NOMO-1 treated with DMSO at 0.1 percent for 48 hours (cell line): Measurements from ENCODE around the gene IFT122.

Experiments
- DNase-seq: peaks from one replicate; lab custom pipeline; 2025; ENCODE audit not compliant: unreplicated experiment; lab: John Stamatoyannopoulos, UW

IFT122 gene

DNA sequence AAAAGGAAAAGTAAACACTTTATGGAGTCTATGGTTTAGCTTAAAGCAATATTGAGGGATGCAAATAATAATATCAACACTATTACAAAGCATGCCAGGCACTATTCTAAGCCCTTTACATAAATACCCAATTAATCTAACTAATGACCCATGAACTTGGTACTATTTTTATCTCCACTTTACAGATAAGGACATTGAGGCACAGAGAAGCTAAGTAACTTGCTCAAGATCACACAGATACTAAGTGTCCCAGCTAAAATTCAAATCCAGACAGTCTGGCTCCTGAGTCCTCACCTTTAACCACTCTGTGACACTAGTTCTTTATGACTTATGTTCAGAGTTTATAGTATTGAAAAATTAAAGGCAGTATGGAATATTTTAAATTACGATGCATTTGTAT lies 5.9 kb upstream of the IFT122 start:
- DNase-seq, result no peak

- DNase-seq, result no peak
Observed at GRCh38 chr3:129435367-129435766, 4.7 kb upstream of the IFT122 start.

- peak; percentile 66 for DNase-seq
Observed at GRCh38 chr3:129439226-129439816, 703 bp upstream of the IFT122 start.

DNA sequence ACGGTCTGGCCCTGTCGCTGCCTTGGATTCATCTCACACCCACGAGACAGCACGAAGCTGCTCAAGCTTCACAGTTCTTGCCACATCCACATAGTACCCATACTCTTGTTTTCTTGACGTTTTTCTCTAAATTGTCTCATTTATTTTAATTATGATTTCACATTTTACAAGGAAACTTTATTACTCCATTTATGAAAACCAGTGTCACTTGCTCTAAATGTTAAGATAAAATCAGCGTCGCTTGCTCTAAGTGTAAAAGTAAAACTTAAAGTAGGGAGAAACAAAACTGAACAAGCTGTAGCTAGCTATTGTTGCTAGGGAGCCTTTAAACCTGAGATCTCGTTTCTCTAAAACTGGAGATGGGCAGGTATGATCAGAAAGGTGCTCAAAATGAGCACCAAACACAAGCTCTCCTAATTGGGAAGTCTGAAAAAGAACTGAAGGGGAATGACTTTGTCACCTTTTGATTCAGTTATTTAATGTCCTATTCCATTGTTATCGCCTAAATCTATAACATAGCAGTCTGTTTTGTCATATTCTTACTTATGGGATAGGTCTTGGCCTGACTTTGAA lies 680 bp downstream of the IFT122 start:
- DNase-seq, result no peak

GRCh38 chr3:129441215-129441614 lies 1.2 kb downstream of the IFT122 start:
- peak; percentile 41 for DNase-seq

- no peak for DNase-seq
Observed at GRCh38 chr3:129441782-129442181, 1.8 kb downstream of the IFT122 start.

- DNase-seq, result no peak
Observed at GRCh38 chr3:129442486-129442885, 2.5 kb downstream of the IFT122 start.

- DNase-seq, result no peak
Observed at GRCh38 chr3:129442947-129443346, 2.9 kb downstream of the IFT122 start.

- no peak for DNase-seq
Observed at GRCh38 chr3:129445471-129445870, 5.4 kb downstream of the IFT122 start.

GRCh38 chr3:129446926-129447325 lies 6.9 kb downstream of the IFT122 start:
- no peak for DNase-seq

DNA sequence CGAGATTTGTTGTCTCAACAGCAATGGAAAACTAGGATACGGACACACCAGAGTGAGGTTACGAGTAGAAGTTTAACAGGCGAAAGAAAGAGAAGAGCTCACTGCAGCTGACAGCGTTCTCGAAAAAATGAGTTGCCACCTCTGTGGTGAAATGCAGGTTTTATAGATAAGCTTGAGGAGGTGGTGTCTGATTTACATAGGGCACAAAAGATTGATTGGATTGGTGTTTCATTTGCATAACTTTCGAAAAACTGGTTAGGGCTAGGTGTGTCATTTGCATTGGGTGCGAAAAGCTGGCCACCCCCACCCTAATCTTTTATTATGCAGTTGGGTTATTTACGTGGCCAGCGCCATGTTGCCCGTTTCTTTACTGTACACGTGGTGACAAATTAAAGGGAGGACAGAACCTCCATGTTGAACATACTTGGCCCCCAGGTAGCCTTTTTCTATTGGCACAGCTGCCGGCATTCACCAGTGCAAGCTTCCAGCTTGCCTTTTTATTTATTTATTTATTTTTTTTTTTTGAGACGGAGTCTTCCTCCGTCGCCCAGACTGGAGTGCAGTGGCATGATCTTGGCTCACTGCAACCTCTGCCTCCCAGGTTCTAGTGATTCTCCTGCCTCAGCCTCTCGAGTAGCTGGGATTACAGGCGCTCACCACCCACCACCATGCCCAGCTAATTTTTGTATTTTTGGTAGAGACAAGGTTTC lies 8.3 kb downstream of the IFT122 start:
- DNase-seq, result no peak

GRCh38 chr3:129449279-129450115 lies 9.5 kb downstream of the IFT122 start:
- no peak for DNase-seq

- DNase-seq, result no peak
Observed at GRCh38 chr3:129453732-129454131, 13.7 kb downstream of the IFT122 start.

GRCh38 chr3:129460155-129460554 lies 20.1 kb downstream of the IFT122 start:
- no peak for DNase-seq

- DNase-seq, result no peak
Observed at GRCh38 chr3:129460572-129460971, 20.5 kb downstream of the IFT122 start.

DNA sequence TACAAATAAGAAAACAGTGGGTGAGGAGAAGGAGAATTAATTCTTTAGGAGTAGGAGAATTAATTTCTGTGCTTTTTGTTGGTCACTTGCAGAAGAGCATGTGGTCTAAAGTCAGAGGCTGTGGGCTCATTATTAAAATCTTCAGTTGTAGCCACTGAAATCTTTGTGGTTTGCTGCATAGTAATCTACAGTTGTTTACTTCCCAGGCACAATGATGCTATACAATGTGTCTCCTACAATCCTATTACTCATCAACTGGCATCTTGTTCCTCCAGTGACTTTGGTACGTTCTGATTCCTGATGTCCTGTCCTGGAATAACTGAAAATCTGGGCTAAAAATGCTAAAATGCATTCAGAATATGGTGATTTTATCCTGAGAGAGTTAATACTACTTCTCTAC lies 21.0 kb downstream of the IFT122 start:
- DNase-seq, result no peak

DNA sequence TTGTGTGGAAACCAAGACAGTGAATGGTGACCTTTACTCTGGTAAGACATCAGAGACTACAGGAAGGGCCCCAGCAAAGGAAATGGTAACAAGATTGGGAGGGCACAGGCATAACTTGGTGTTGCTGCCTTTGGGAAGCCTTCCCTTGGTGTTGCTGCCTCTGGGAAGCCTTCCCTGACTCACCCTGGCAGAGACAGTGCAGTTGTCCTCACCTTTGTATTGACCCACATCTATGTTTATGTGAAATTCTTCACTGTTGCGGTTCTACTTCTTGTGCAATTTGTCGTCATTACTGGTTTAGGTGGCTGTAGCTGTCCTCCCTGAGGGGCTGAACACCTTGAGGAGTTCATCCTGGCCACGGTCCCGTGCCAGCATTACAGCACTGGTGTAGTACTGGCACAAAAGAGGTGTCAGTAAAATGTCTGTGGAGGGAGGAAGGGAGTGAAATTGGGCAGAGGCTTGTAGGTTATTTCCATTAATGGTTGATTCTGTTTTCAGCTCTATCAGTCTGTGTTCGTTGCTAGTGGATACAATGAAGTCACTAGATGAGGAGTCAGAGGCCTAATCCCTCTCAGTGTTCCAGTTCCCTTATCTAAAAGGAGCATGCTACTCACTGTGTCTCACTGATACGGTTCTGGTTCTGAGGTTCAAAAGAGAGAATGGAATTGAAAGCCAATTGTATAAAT lies 21.6 kb downstream of the IFT122 start:
- DNase-seq, result no peak

DNA sequence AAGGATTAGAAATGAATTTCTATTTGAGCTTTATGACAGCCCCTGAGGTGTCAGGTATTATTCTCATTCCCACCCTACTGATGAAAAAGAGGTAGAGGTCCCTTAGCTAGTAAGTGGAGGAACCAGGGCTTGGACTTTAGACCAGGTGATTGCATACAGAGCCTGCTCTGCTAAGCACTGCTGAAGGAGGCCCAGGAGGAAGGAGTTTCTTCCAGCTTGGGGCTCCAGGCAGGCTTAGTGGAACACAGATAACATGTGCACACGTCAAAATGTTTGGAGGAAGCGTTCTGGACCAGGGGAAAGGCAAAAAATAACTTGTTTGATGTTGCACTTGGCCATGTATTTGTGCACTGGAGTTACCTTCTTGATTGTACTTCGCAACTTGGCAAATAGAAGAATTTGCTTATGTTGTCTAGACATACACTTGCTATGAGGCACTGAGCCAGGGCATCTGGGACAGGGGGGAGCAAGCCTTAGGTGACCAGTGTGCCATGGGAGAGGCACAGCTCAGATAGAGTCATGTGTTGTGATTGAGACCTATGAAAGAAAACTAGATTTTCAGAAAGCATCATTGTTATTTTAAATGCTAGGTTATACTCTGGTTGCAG lies 22.4 kb downstream of the IFT122 start:
- no peak for DNase-seq

- no peak for DNase-seq
Observed at GRCh38 chr3:129463094-129463493, 23.1 kb downstream of the IFT122 start.

DNA sequence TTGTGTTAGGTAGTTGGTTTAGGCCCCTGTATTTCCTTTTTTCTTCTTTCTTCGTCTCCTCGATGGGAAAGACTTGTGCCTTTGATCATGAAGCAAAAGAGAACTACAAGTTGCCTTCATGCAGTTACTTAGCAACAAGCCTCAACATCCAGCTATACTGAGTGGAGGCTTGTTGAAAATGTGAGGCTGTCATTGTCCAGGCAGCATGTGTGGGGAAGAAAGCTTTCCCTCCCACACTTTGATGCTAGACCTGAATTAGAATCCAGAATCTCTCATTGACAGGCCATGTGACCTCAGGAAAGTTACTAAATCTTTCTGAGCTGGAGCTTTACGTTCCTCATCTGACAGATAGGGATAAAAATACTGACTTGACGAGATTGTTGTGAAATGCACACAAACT lies 23.7 kb downstream of the IFT122 start:
- no peak for DNase-seq

- DNase-seq, result no peak
Observed at GRCh38 chr3:129467932-129468331, 27.9 kb downstream of the IFT122 start.
